Lower leg skin (tissue), 3 donors: ENCODE data around the gene NPHS1.

Experiments used
- CTCF ChIP-seq, 3 donors: fragments of 450-650 bp; IDR thresholded peaks; one replicate each; pipeline ENCODE4 v1.5.1; 2016; ENCODE audit warnings: antibody characterized with exemption in 3 of 3, mild to moderate bottlenecking in 3 of 3, moderate library complexity in 2 of 3
- POLR2A ChIP-seq, 2 donors: fragments of 450-650 bp; IDR thresholded peaks; one replicate each; pipeline ENCODE4 v1.6.1; 2016 to 2017; ENCODE audit warnings: antibody characterized with exemption in 2 of 2, mild to moderate bottlenecking in 1 of 2, moderate library complexity in 1 of 2

GRCh38 chr19:35842666-35843272, 9.5 kb downstream of the NPHS1 start:
- TF ChIP-seq CTCF (IDR thresholded peaks at IDR 0.05): no peak
- TF ChIP-seq POLR2A (IDR thresholded peaks at IDR 0.05): no peak
